ENCODE data around the gene RAB36. TPM values are rescaled to one million over a fixed set of nuclear protein-coding genes. Genes with fewer than 3 reads are reported as not detected.

The RAB36 gene
- total RNA-seq, 3 donors from 2014 or later (not counting 1 experiment from before 2014, with no cell fraction given): 1.7 to 2.9 (median 2.6) TPM

DNA sequence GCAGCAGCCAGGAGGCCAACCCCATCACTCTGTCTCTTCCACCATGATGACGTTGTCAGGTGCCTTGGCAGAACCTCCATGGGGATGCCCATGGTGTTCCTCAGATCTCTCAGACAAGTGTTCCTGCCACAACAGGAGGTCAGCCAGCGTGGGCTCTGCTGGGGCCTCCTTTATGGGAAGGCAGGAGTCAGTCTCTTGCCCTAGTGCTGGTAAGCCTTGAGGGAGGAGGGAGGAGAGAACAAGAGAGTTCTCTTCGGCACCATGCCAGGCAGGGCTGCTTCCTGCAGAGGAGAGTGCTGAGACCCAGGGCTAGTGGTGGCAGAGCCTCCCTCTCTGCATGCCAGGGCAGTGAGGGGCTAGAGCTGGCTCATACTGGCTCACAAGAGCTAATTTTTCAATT lies 42.5 kb upstream of the RAB36 start:
- H3K4me3 Mint-ChIP-seq: no peak overlapping the region
- H3K4me1 Mint-ChIP-seq: no peaks in the 10 kb centered on the region
- intact Hi-C loops (cut with micrococcal nuclease): no loop called here
- H3K36me3 Mint-ChIP-seq: no peaks in the 10 kb centered on the region
- H3K27me3 Mint-ChIP-seq (ENCODE audit: low read depth in 2 of 2): no peaks in the 10 kb centered on the region
- Histone ChIP-seq H3K27me3 (ENCODE audit: control insufficient read depth, insufficient read depth, low read length) (no peaks in the 10 kb centered on the region), H3K36me3 (ENCODE audit: control insufficient read depth, insufficient read depth, low read length) (no peaks in the 10 kb centered on the region), H3K9me3 (ENCODE audit: control insufficient read depth, insufficient read depth, low read length) (no peaks in the 10 kb centered on the region), H3K27ac (ENCODE audit: low read length) (no peak overlapping the region), H3K4me3 (ENCODE audit: low read length) (no peak overlapping the region), H3K4me1 (ENCODE audit: control insufficient read depth, insufficient read depth, low read length) (no peaks in the 10 kb centered on the region)
- H3K9me3 Mint-ChIP-seq: no peaks in the 10 kb centered on the region
- no peak for DNase-seq
- TF ChIP-seq, protein P1, sequence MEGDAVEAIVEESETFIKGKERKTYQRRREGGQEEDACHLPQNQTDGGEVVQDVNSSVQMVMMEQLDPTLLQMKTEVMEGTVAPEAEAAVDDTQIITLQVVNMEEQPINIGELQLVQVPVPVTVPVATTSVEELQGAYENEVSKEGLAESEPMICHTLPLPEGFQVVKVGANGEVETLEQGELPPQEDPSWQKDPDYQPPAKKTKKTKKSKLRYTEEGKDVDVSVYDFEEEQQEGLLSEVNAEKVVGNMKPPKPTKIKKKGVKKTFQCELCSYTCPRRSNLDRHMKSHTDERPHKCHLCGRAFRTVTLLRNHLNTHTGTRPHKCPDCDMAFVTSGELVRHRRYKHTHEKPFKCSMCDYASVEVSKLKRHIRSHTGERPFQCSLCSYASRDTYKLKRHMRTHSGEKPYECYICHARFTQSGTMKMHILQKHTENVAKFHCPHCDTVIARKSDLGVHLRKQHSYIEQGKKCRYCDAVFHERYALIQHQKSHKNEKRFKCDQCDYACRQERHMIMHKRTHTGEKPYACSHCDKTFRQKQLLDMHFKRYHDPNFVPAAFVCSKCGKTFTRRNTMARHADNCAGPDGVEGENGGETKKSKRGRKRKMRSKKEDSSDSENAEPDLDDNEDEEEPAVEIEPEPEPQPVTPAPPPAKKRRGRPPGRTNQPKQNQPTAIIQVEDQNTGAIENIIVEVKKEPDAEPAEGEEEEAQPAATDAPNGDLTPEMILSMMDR (IDR thresholded peaks at IDR 0.05): no peak
- no peak for ATAC-seq
- WGBS (ENCODE audit: insufficient coverage): 84% methylated on average over 3 of the region's 3 CpGs
- H3K27ac Mint-ChIP-seq: no peak overlapping the region

- no peak for ATAC-seq
- no peak for DNase-seq
- Histone ChIP-seq H3K4me3 (ENCODE audit: low read length) (no peak overlapping the region), H3K9me3 (ENCODE audit: control insufficient read depth, insufficient read depth, low read length) (no peaks in the 10 kb centered on the region), H3K27me3 (ENCODE audit: control insufficient read depth, insufficient read depth, low read length) (no peaks in the 10 kb centered on the region), H3K4me1 (ENCODE audit: control insufficient read depth, insufficient read depth, low read length) (no peaks in the 10 kb centered on the region), H3K36me3 (ENCODE audit: control insufficient read depth, insufficient read depth, low read length) (no peaks in the 10 kb centered on the region), H3K27ac (ENCODE audit: low read length) (no peak overlapping the region)
- H3K4me3 Mint-ChIP-seq: no peak overlapping the region
- no peaks in the 10 kb centered on the region for H3K36me3 Mint-ChIP-seq
- H3K9me3 Mint-ChIP-seq: no peaks in the 10 kb centered on the region
- H3K4me1 Mint-ChIP-seq: no peaks in the 10 kb centered on the region
- H3K27me3 Mint-ChIP-seq (ENCODE audit: low read depth in 2 of 2): no peaks in the 10 kb centered on the region
- intact Hi-C loops (cut with micrococcal nuclease): no loop called here
- H3K27ac Mint-ChIP-seq: no peak overlapping the region
- TF ChIP-seq, protein P1 (IDR thresholded peaks at IDR 0.05): no peak
- WGBS (ENCODE audit: insufficient coverage): 95% methylated on average over 13 of the region's 13 CpGs
These were observed 41.9 kb upstream of the RAB36 start for GRCh38 chr22:23103199-23103954.

DNA sequence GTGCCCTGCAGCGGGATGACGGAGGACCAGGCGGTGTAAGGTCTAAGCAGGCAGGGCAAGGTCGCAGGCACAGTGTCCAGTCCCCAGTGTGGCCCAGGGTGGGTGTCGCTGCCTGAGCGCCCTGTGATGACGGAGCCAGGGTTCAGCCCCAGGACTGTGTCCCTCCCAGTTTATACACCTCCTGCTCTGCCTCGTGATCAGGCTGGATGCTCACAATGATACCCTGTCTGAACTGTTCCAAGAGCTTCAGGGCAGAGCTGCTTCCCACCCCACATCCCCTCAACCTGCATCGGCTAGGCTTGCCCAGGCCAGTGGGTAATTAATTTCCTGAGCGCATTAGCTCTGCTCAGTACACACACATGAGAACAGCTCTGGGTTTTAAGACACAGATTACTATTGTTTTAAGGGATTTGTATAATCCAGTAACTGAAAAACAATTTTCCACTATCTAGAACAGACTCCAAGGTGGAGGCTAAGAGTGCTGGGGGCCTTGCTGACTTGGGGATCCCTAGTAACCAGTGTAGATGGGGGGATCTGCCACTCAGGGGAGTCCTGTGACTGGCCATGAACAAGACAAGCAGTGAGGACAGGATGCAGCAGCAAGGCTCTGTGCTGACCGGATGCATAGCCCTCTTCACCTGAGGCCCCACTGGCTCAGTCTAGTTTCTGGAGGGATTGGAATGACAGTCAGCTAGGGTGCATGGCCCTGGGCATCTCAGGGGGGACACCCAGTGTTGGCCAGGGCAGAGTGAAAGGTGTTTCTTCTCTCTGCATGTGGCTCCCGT lies 40.9 kb upstream of the RAB36 start:
- no peak overlapping the region for H3K4me3 Mint-ChIP-seq

More for the DNA sequence above, 40.9 kb upstream of the RAB36 start:
- DNase-seq (no peak), ATAC-seq (no peak)
- Histone ChIP-seq H3K27ac (ENCODE audit: low read length) (no peak overlapping the region), H3K9me3 (ENCODE audit: control insufficient read depth, insufficient read depth, low read length) (no peaks in the 10 kb centered on the region), H3K27me3 (ENCODE audit: control insufficient read depth, insufficient read depth, low read length) (no peaks in the 10 kb centered on the region), H3K4me1 (ENCODE audit: control insufficient read depth, insufficient read depth, low read length) (no peaks in the 10 kb centered on the region), H3K36me3 (ENCODE audit: control insufficient read depth, insufficient read depth, low read length) (no peaks in the 10 kb centered on the region), H3K4me3 (ENCODE audit: low read length) (no peak overlapping the region)
- WGBS (ENCODE audit: insufficient coverage): 94% methylated on average over 11 of the region's 12 CpGs
- no peaks in the 10 kb centered on the region for H3K4me1 Mint-ChIP-seq
- TF ChIP-seq, protein P1 (IDR thresholded peaks at IDR 0.05): no peak
- no peaks in the 10 kb centered on the region for H3K36me3 Mint-ChIP-seq
- intact Hi-C loops (cut with micrococcal nuclease): no loop called here
- H3K27me3 Mint-ChIP-seq (ENCODE audit: low read depth in 2 of 2): no peaks in the 10 kb centered on the region
- H3K9me3 Mint-ChIP-seq: no peaks in the 10 kb centered on the region
- H3K27ac Mint-ChIP-seq: no peak overlapping the region
